ENCODE measurements around the gene NUP153.
"Not testable (repeated sequence)": the region's sequence is repeated elsewhere in the genome, so short reads cannot be mapped to it uniquely, and the experiment has no call there.

NUP153 gene

GRCh38 chr6:17714177-17714576 lies 7.5 kb upstream of the NUP153 start:
- no peak for DNase-seq (ENCODE audit: low spot score)

GRCh38 chr6:17712576-17712975 lies 5.9 kb upstream of the NUP153 start:
- no peak for DNase-seq (ENCODE audit: low spot score)

GRCh38 chr6:17710331-17710730 lies 3.6 kb upstream of the NUP153 start:
- no peak for DNase-seq (ENCODE audit: low spot score)

GRCh38 chr6:17709476-17709875 lies 2.8 kb upstream of the NUP153 start:
- no peak for DNase-seq (ENCODE audit: low spot score)

GRCh38 chr6:17708035-17708434 lies 1.3 kb upstream of the NUP153 start:
- DNase-seq (ENCODE audit: low spot score), result not testable (repeated sequence)

GRCh38 chr6:17707371-17707651 lies 586 bp upstream of the NUP153 start:
- no peak for DNase-seq (ENCODE audit: low spot score)

GRCh38 chr6:17705778-17706579 lies 746 bp downstream of the NUP153 start:
- peak; percentile 59 for DNase-seq (ENCODE audit: low spot score)

GRCh38 chr6:17705428-17705777 lies 1.3 kb downstream of the NUP153 start:
- peak; percentile 56 for DNase-seq (ENCODE audit: low spot score)

GRCh38 chr6:17703256-17703694 lies 3.5 kb downstream of the NUP153 start:
- DNase-seq (ENCODE audit: low spot score), result no peak

GRCh38 chr6:17700421-17701416 lies 6.0 kb downstream of the NUP153 start:
- no peak for DNase-seq (ENCODE audit: low spot score)

GRCh38 chr6:17691925-17692538 lies 14.7 kb downstream of the NUP153 start:
- no peak for DNase-seq (ENCODE audit: low spot score)

GRCh38 chr6:17688481-17688880 lies 18.2 kb downstream of the NUP153 start:
- DNase-seq (ENCODE audit: low spot score), result no peak

- no peak for DNase-seq (ENCODE audit: low spot score)
Measured at GRCh38 chr6:17687136-17687535, 19.6 kb downstream of the NUP153 start.

- no peak for DNase-seq (ENCODE audit: low spot score)
Measured at GRCh38 chr6:17684134-17684533, 22.6 kb downstream of the NUP153 start.

GRCh38 chr6:17683428-17683827 lies 23.3 kb downstream of the NUP153 start:
- no peak for DNase-seq (ENCODE audit: low spot score)

GRCh38 chr6:17679726-17680125 lies 27.0 kb downstream of the NUP153 start:
- peak; percentile 29 for DNase-seq (ENCODE audit: low spot score)

GRCh38 chr6:17677602-17678001 lies 29.1 kb downstream of the NUP153 start:
- no peak for DNase-seq (ENCODE audit: low spot score)

GRCh38 chr6:17673543-17674254 lies 33.0 kb downstream of the NUP153 start:
- DNase-seq (ENCODE audit: low spot score), result no peak

- no peak for DNase-seq (ENCODE audit: low spot score)
Measured at GRCh38 chr6:17672064-17672718, 34.5 kb downstream of the NUP153 start.

GRCh38 chr6:17666646-17667045 lies 40.1 kb downstream of the NUP153 start:
- no peak for DNase-seq (ENCODE audit: low spot score)

- DNase-seq (ENCODE audit: low spot score), result no peak
Measured at GRCh38 chr6:17665132-17665531, 41.6 kb downstream of the NUP153 start.

GRCh38 chr6:17663226-17663625 lies 43.5 kb downstream of the NUP153 start:
- DNase-seq (ENCODE audit: low spot score), result no peak

Measured in iPS-NIHi11 (cell line).